ENCODE results near the gene NLRP1. TPM values are rescaled to one million over a fixed set of nuclear protein-coding genes. Genes with fewer than 3 reads are reported as not detected.
"Not testable (repeated sequence)": the region's sequence is repeated elsewhere in the genome, so short reads cannot be mapped to it uniquely, and the experiment has no call there.

Gene NLRP1
- total RNA-seq, 2 experiments from 2014 or later = 18.7 to 24.6 TPM

- Histone ChIP-seq H3K9me3 (ENCODE audit: low read length) (no peaks in the 10 kb centered on the region), H3K4me2 (ENCODE audit: low read length) (no peak overlapping the region), H3K4me3 (ENCODE audit: low read depth, low read length, poor library complexity, severe bottlenecking) (no peak overlapping the region), H4K20me1 (ENCODE audit: insufficient read depth, low read length) (no peaks in the 10 kb centered on the region), H3K9me2 (ENCODE audit: insufficient read depth, low read length) (no peaks in the 10 kb centered on the region), H3K27ac (ENCODE audit: low read depth, low read length, poor library complexity, severe bottlenecking) (no peak overlapping the region), H2AFZ (ENCODE audit: low read length) (no peak overlapping the region), H3K4me1 (ENCODE audit: insufficient read depth, low read length, poor library complexity, severe bottlenecking) (peaks cover 26% of the 10 kb centered on the region), H3K79me2 (ENCODE audit: insufficient read depth, low read depth, low read length) (no peaks in the 10 kb centered on the region), H3K36me3 (ENCODE audit: insufficient read depth, low read length) (peaks cover 6% of the 10 kb centered on the region; the same call in 1 of the 2 replicates)
- DNase-seq (ENCODE audit: low spot score) = no peak
- BruUV-seq (replicated peaks) = no TSS peak
- intact Hi-C loops (cut with micrococcal nuclease; ENCODE audit: unreplicated experiment) = loop anchor here (5.0 kb wide), 1 partner anchor 94 kb away; the partner anchor contains the start of genes DERL2 and MIS12
- TF ChIP-seq CTCF (conservative IDR thresholded peaks at IDR 0.05; ENCODE audit: low read length) (no peak), EZH2phosphoT487 (IDR thresholded peaks at IDR 0.05; ENCODE audit: borderline replicate concordance, low read depth, low read length) (no peak)
- POLR2A ChIA-PET = interaction anchor here (0.5 kb wide), 1 partner anchor 546 kb away, joined by 3 read pairs; no protein-coding TSS in a partner anchor
- CTCF ChIA-PET (ENCODE audit: unreplicated experiment) = no interaction called here
Observed at GRCh38 chr17:5581655-5582054, 2.7 kb downstream of the NLRP1 start.

GRCh38 chr17:5580969-5581368 lies 3.3 kb downstream of the NLRP1 start:
- peaks cover 26% of the 10 kb centered on the region for H3K4me1 ChIP-seq (ENCODE audit: insufficient read depth, low read length, poor library complexity, severe bottlenecking)
- no TSS peak for BruUV-seq (replicated peaks)
- TF ChIP-seq CTCF (conservative IDR thresholded peaks at IDR 0.05; ENCODE audit: low read length) (no peak), EZH2phosphoT487 (IDR thresholded peaks at IDR 0.05; ENCODE audit: borderline replicate concordance, low read depth, low read length) (no peak)
- no peaks in the 10 kb centered on the region for H3K9me3 ChIP-seq (ENCODE audit: low read length)
- POLR2A ChIA-PET = no interaction called here
- CTCF ChIA-PET (ENCODE audit: unreplicated experiment) = no interaction called here
- H3K9me2 ChIP-seq (ENCODE audit: insufficient read depth, low read length) = no peaks in the 10 kb centered on the region
- H3K4me3 ChIP-seq (ENCODE audit: low read depth, low read length, poor library complexity, severe bottlenecking) = no peak overlapping the region
- peaks cover 6% of the 10 kb centered on the region; the same call in 1 of the 2 replicates for H3K36me3 ChIP-seq (ENCODE audit: insufficient read depth, low read length)
- H3K27ac ChIP-seq (ENCODE audit: low read depth, low read length, poor library complexity, severe bottlenecking) = no peak overlapping the region
- no peak overlapping the region for H3K4me2 ChIP-seq (ENCODE audit: low read length)
- H2AFZ ChIP-seq (ENCODE audit: low read length) = no peak overlapping the region
- no peaks in the 10 kb centered on the region for H3K79me2 ChIP-seq (ENCODE audit: insufficient read depth, low read depth, low read length)
- no peaks in the 10 kb centered on the region for H4K20me1 ChIP-seq (ENCODE audit: insufficient read depth, low read length)
- intact Hi-C loops (cut with micrococcal nuclease; ENCODE audit: unreplicated experiment) = loop anchor here (5.0 kb wide), 1 partner anchor 94 kb away; the partner anchor contains the start of genes DERL2 and MIS12
- no peak for DNase-seq (ENCODE audit: low spot score)

GRCh38 chr17:5580367-5580766 lies 3.9 kb downstream of the NLRP1 start:
- Histone ChIP-seq H3K4me3 (ENCODE audit: low read depth, low read length, poor library complexity, severe bottlenecking) (no peak overlapping the region), H3K4me1 (ENCODE audit: insufficient read depth, low read length, poor library complexity, severe bottlenecking) (peaks cover 26% of the 10 kb centered on the region), H3K4me2 (ENCODE audit: low read length) (no peak overlapping the region), H3K9me3 (ENCODE audit: low read length) (no peaks in the 10 kb centered on the region), H3K79me2 (ENCODE audit: insufficient read depth, low read depth, low read length) (no peaks in the 10 kb centered on the region), H4K20me1 (ENCODE audit: insufficient read depth, low read length) (no peaks in the 10 kb centered on the region), H3K9me2 (ENCODE audit: insufficient read depth, low read length) (no peaks in the 10 kb centered on the region), H3K27ac (ENCODE audit: low read depth, low read length, poor library complexity, severe bottlenecking) (no peak overlapping the region), H2AFZ (ENCODE audit: low read length) (no peak overlapping the region), H3K36me3 (ENCODE audit: insufficient read depth, low read length) (peaks cover 6% of the 10 kb centered on the region; the same call in 1 of the 2 replicates)
- no peak for DNase-seq (ENCODE audit: low spot score)
- TF ChIP-seq EZH2phosphoT487 (IDR thresholded peaks at IDR 0.05; ENCODE audit: borderline replicate concordance, low read depth, low read length) = no peak
- no peak for TF ChIP-seq CTCF (conservative IDR thresholded peaks at IDR 0.05; ENCODE audit: low read length)
- intact Hi-C loops (cut with micrococcal nuclease; ENCODE audit: unreplicated experiment) = loop anchor here (5.0 kb wide), 1 partner anchor 93 kb away; the partner anchor contains the start of genes DERL2 and MIS12
- no TSS peak for BruUV-seq (replicated peaks)
- ChIA-PET CTCF (ENCODE audit: unreplicated experiment) (no interaction called here), POLR2A (no interaction called here)

GRCh38 chr17:5578768-5579167 lies 5.5 kb downstream of the NLRP1 start:
- POLR2A ChIA-PET; H3K4me3 ChIP-seq (ENCODE audit: low read depth, low read length, poor library complexity, severe bottlenecking); H3K27ac ChIP-seq (ENCODE audit: low read depth, low read length, poor library complexity, severe bottlenecking); CTCF ChIA-PET (ENCODE audit: unreplicated experiment); H3K9me3 ChIP-seq (ENCODE audit: low read length); BruUV-seq (replicated peaks); intact Hi-C loops (cut with micrococcal nuclease; ENCODE audit: unreplicated experiment); H3K9me2 ChIP-seq (ENCODE audit: insufficient read depth, low read length); H3K4me2 ChIP-seq (ENCODE audit: low read length); H4K20me1 ChIP-seq (ENCODE audit: insufficient read depth, low read length); H3K36me3 ChIP-seq (ENCODE audit: insufficient read depth, low read length); DNase-seq (ENCODE audit: low spot score); H3K79me2 ChIP-seq (ENCODE audit: insufficient read depth, low read depth, low read length); H2AFZ ChIP-seq (ENCODE audit: low read length): not testable (repeated sequence)
- H3K4me1 ChIP-seq (ENCODE audit: insufficient read depth, low read length, poor library complexity, severe bottlenecking) = peaks cover 11% of the 10 kb centered on the region

All from OCI-LY7 (cell line).